KOPT-K1 (cell line): ENCODE measurements around the gene ZDHHC16.

ENCODE experiments used
- H3K27ac ChIP-seq: fragments of 200-600 bp; sonication (generic); 2 replicates; pipeline ENCODE4 v1.5.1; 2016; ENCODE audit warnings: antibody characterized with exemption, mild to moderate bottlenecking, low read depth, low read length; ENCODE audit not compliant: poor library complexity, severe bottlenecking
- H3K36me3 ChIP-seq: fragments of 200-600 bp; sonication (generic); 2 replicates; pipeline ENCODE4 v1.5.1; 2017; ENCODE audit warnings: antibody characterized with exemption, mild to moderate bottlenecking, low read length, moderate library complexity; ENCODE audit not compliant: insufficient read depth
- H3K9me3 ChIP-seq: fragments of 200-600 bp; sonication (generic); 2 replicates; pipeline ENCODE4 v1.5.1; 2017; ENCODE audit warnings: antibody characterized with exemption, low read length, mild to moderate bottlenecking; ENCODE audit not compliant: insufficient read depth, poor library complexity, severe bottlenecking

ZDHHC16 gene

GRCh38 chr10:97481071-97481470 is 35.1 kb downstream of the ZDHHC16 start:
- Histone ChIP-seq H3K9me3 (no peaks in the 10 kb centered on the region), H3K36me3 (peaks cover 90% of the 10 kb centered on the region), H3K27ac (no peak overlapping the region)

- Histone ChIP-seq H3K27ac (no peak overlapping the region), H3K36me3 (peaks cover 80% of the 10 kb centered on the region)
Observed at GRCh38 chr10:97482381-97482780, 36.4 kb downstream of the ZDHHC16 start.

GRCh38 chr10:97483506-97483905 is 37.5 kb downstream of the ZDHHC16 start:
- no peaks in the 10 kb centered on the region for H3K9me3 ChIP-seq
- H3K36me3 ChIP-seq: peaks cover 72% of the 10 kb centered on the region
- H3K27ac ChIP-seq: no peak overlapping the region

More at GRCh38 chr10:97482381-97482780, 36.4 kb downstream of the ZDHHC16 start:
- no peaks in the 10 kb centered on the region for H3K9me3 ChIP-seq

- no peaks in the 10 kb centered on the region for H3K9me3 ChIP-seq
- no peak overlapping the region for H3K27ac ChIP-seq
- peaks cover 68% of the 10 kb centered on the region for H3K36me3 ChIP-seq
Observed at GRCh38 chr10:97483921-97484320, 37.9 kb downstream of the ZDHHC16 start.

- Histone ChIP-seq H3K36me3 (peaks cover 50% of the 10 kb centered on the region), H3K27ac (no peak overlapping the region), H3K9me3 (no peaks in the 10 kb centered on the region)
Observed at GRCh38 chr10:97485647-97486281, 39.8 kb downstream of the ZDHHC16 start.

- Histone ChIP-seq H3K36me3 (peaks cover 28% of the 10 kb centered on the region), H3K9me3 (no peaks in the 10 kb centered on the region), H3K27ac (no peak overlapping the region)
Observed at GRCh38 chr10:97490592-97490991, 44.6 kb downstream of the ZDHHC16 start.

- Histone ChIP-seq H3K27ac (no peak overlapping the region), H3K9me3 (no peaks in the 10 kb centered on the region), H3K36me3 (peaks cover 20% of the 10 kb centered on the region)
Observed at GRCh38 chr10:97494151-97494550, 48.2 kb downstream of the ZDHHC16 start.

GRCh38 chr10:97494863-97495506 is 49.0 kb downstream of the ZDHHC16 start:
- Histone ChIP-seq H3K27ac (no peak overlapping the region), H3K9me3 (no peaks in the 10 kb centered on the region), H3K36me3 (peaks cover 20% of the 10 kb centered on the region)

- H3K36me3 ChIP-seq: peaks cover 20% of the 10 kb centered on the region
- no peaks in the 10 kb centered on the region for H3K9me3 ChIP-seq
- H3K27ac ChIP-seq: peak overlapping the region; percentile 76
Observed at GRCh38 chr10:97497572-97498075, 51.6 kb downstream of the ZDHHC16 start.

GRCh38 chr10:97498076-97498840 is 52.3 kb downstream of the ZDHHC16 start, which contains the start of gene MMS19:
MMS19 (minus strand) TSS chr10:97498422; CDS start chr10:97498384, 38 bp downstream.
- Histone ChIP-seq H3K36me3 (peaks cover 14% of the 10 kb centered on the region), H3K9me3 (no peaks in the 10 kb centered on the region), H3K27ac (peak within 1 kb of the TSS; percentile 76)

- peaks cover 7% of the 10 kb centered on the region; the same call in 1 of the 2 replicates for H3K36me3 ChIP-seq
- no peaks in the 10 kb centered on the region for H3K9me3 ChIP-seq
- H3K27ac ChIP-seq: peak within 1 kb of the TSS; percentile 76
Observed at GRCh38 chr10:97498841-97499560, 53.0 kb downstream of the ZDHHC16 start, which contains the start of gene UBTD1. UBTD1 (plus strand) TSS chr10:97498924; CDS start chr10:97499204, 280 bp downstream.

- Histone ChIP-seq H3K36me3 (peaks cover 4% of the 10 kb centered on the region; the same call in 1 of the 2 replicates), H3K27ac (no peak overlapping the region), H3K9me3 (no peaks in the 10 kb centered on the region)
Observed at GRCh38 chr10:97499561-97500296, 53.8 kb downstream of the ZDHHC16 start.

- Histone ChIP-seq H3K9me3 (no peaks in the 10 kb centered on the region), H3K27ac (no peak overlapping the region), H3K36me3 (peaks cover 4% of the 10 kb centered on the region; the same call in 1 of the 2 replicates)
Observed at GRCh38 chr10:97500297-97500575, 54.3 kb downstream of the ZDHHC16 start.

GRCh38 chr10:97502916-97503315 is 56.9 kb downstream of the ZDHHC16 start:
- H3K27ac ChIP-seq: no peak overlapping the region

More at GRCh38 chr10:97502916-97503315, 56.9 kb downstream of the ZDHHC16 start:
- Histone ChIP-seq H3K9me3 (no peaks in the 10 kb centered on the region), H3K36me3 (no peaks in the 10 kb centered on the region)
